Glutamatergic neuron (in vitro differentiated cells): ENCODE data around the gene ZNF444. TPM values are rescaled to one million over a fixed set of nuclear protein-coding genes. Genes with fewer than 3 reads are reported as not detected.

Source experiments
- DNase-seq: peaks from one replicate; pipeline ENCODE4 v3.0.0; 2022
- H3K27ac Mint-ChIP-seq: one replicate; pipeline ENCODE4 v1.8.0; 2020; ENCODE audit warnings: mild to moderate bottlenecking, mixed read lengths, inconsistent platforms; ENCODE audit not compliant: unreplicated experiment
- H3K27me3 Mint-ChIP-seq: one replicate; pipeline ENCODE4 v1.8.0; 2020; ENCODE audit warnings: mild to moderate bottlenecking, moderate library complexity, mixed read lengths, inconsistent platforms; ENCODE audit not compliant: unreplicated experiment
- H3K36me3 Mint-ChIP-seq: one replicate; pipeline ENCODE4 v1.8.0; 2020; ENCODE audit warnings: mild to moderate bottlenecking, mixed read lengths, inconsistent platforms; ENCODE audit not compliant: unreplicated experiment
- H3K4me1 Mint-ChIP-seq: one replicate; pipeline ENCODE4 v1.8.0; 2020; ENCODE audit warnings: mild to moderate bottlenecking, low read depth, mixed read lengths, inconsistent platforms; ENCODE audit not compliant: unreplicated experiment
- H3K4me3 Mint-ChIP-seq: one replicate; pipeline ENCODE4 v1.8.0; 2020; ENCODE audit warnings: mild to moderate bottlenecking, mixed read lengths, inconsistent platforms; ENCODE audit not compliant: unreplicated experiment
- H3K9me3 Mint-ChIP-seq: one replicate; pipeline ENCODE4 v1.8.0; 2020; ENCODE audit warnings: mild to moderate bottlenecking, moderate library complexity, mixed read lengths, inconsistent platforms; ENCODE audit not compliant: unreplicated experiment
- CTCF ChIP-seq: fragments of 200-600 bp; sonication (generic); IDR thresholded peaks from one replicate; pipeline ENCODE4 v1.5.0; 2021; ENCODE audit not compliant: partially characterized antibody, unreplicated experiment
- total RNA-seq: library from RNA; stranded (reverse); fragmentation: NEBNext Ultra II Directional; extraction: Animal tissue kit (Norgen Biotek cat#: 25700); gene quantifications from one replicate; pipeline ENCODE4 v1.2.1, GENCODE V29; 2021; ENCODE audit not compliant: unreplicated experiment

The ZNF444 gene
- total RNA-seq, 1 donor from 2014 or later = 56.9 TPM

DNA sequence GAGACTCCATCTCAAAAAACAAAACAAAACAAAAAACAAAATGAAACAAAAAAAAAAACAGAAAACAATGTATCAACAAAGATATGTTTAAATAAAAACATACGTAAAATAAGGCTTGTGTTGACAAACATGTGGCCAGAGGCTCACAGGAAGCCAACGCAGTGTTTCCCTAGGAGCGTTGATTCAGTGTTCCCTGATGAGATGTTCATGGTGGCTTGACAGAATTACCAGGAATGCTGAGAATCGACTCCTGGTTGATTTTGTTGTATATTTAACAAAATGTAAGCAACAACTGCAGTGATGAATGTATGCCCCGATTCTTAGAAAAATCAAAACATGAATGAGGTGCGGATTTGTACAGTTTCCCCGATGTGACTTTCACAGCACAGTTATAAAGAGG is 11.1 kb upstream of the ZNF444 start:
- Mint-ChIP-seq H3K27me3 (peaks cover 5% of the 10 kb centered on the region), H3K27ac (no peak overlapping the region), H3K4me3 (no peak overlapping the region), H3K36me3 (no peaks in the 10 kb centered on the region), H3K4me1 (peaks cover 24% of the 10 kb centered on the region), H3K9me3 (peaks cover 2% of the 10 kb centered on the region)
- no peak for TF ChIP-seq CTCF
- DNase-seq = no peak

- TF ChIP-seq CTCF = no peak
- Mint-ChIP-seq H3K27ac (no peak overlapping the region), H3K4me1 (peaks cover 17% of the 10 kb centered on the region), H3K9me3 (peaks cover 4% of the 10 kb centered on the region), H3K27me3 (peaks cover 5% of the 10 kb centered on the region), H3K36me3 (no peaks in the 10 kb centered on the region), H3K4me3 (no peak overlapping the region)
- DNase-seq = no peak
Measured at GRCh38 chr19:56131651-56132050, 9.4 kb upstream of the ZNF444 start.

- no peak for TF ChIP-seq CTCF
- peaks cover 5% of the 10 kb centered on the region for H3K27me3 Mint-ChIP-seq
- H3K36me3 Mint-ChIP-seq = no peaks in the 10 kb centered on the region
- peaks cover 4% of the 10 kb centered on the region for H3K9me3 Mint-ChIP-seq
- H3K27ac Mint-ChIP-seq = peak overlapping the region; percentile 19
- peak overlapping the region; percentile 2 for H3K4me3 Mint-ChIP-seq
- DNase-seq = no peak
- H3K4me1 Mint-ChIP-seq = peaks cover 14% of the 10 kb centered on the region
Measured at GRCh38 chr19:56132316-56132822, 8.7 kb upstream of the ZNF444 start.

DNA sequence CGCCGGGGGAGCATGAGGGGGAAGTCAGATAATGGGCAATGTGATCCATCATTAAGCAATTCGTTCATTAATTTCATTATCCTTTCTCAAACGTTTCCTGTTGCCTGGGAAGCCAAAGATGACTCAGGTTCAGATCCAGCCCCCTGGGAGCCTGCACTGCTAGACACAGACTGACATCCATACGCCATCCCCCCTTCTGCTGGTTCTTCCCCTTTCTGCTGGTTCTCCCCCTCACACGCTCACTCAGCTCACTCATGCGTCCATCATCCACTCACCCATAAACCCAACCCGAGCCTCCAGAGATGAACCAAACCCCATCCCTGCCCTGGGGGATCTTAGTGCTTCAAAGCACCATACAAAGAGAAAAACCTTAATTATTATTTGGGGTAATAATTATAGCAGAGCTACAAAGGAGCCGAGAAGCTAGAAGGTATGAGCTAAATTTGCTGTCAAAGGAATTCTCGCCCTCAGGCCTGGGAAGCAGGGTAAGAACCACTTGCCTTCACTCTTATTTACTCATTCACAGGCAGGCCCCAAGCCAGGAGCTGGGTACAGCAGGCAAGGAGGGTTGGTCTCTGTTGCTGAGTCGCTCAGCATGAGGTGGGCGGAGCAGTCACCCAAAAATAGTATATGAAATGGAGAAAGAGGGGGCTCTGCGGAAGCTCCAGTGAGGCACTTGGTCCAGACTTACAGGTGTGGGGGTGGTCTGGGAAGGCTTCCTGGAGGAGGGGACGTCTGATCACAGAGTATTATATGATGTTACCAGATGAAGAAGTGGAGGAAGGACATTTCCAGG is 7.0 kb upstream of the ZNF444 start:
- H3K27ac Mint-ChIP-seq = peak overlapping the region; percentile 83
- H3K36me3 Mint-ChIP-seq = no peaks in the 10 kb centered on the region
- peak; percentile 73 for DNase-seq
- H3K4me3 Mint-ChIP-seq = peak overlapping the region; percentile 70
- H3K27me3 Mint-ChIP-seq = peaks cover 9% of the 10 kb centered on the region
- H3K4me1 Mint-ChIP-seq = peaks cover 14% of the 10 kb centered on the region
- H3K9me3 Mint-ChIP-seq = peaks cover 5% of the 10 kb centered on the region
- no peak for TF ChIP-seq CTCF

DNA sequence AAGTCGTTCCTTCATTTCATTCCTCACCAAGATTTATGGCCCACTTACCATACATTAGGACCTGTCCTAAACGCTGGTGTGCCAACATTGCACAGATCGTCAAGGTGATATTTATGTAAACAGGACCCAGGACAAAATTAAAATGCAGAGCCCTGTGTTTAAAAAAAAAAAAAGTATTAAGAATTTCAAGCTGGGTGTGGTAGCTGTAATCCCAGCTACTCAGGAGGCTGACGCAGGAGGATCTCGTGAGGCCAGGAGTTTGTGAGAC is 6.5 kb upstream of the ZNF444 start:
- H3K27me3 Mint-ChIP-seq = peaks cover 9% of the 10 kb centered on the region
- peaks cover 14% of the 10 kb centered on the region for H3K4me1 Mint-ChIP-seq
- peak overlapping the region; percentile 70 for H3K4me3 Mint-ChIP-seq
- no peaks in the 10 kb centered on the region for H3K36me3 Mint-ChIP-seq
- DNase-seq = no peak
- no peak for TF ChIP-seq CTCF
- H3K27ac Mint-ChIP-seq = peak overlapping the region; percentile 83
- H3K9me3 Mint-ChIP-seq = peaks cover 5% of the 10 kb centered on the region
